ENCODE data around the gene COBL.

COBL gene

DNA sequence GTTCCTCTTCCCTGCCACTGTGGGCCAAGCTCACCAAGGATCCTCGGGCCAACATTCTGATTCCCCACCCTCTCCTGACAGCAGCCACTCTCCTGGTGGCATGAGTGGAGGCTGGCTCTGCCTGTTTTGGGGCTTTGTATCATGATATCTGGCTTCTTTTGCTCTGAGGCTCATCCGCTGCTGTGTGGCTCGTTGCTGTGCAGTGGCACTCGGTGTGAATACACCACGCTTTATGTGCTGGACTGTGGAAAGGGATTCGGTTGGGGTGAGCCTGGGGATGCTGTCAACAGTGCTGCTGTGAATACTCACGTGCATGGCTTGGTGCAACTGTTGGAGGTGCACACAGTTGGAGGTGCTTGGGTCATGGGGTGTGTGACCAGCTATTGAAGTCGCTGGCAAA lies 208.5 kb downstream of the COBL start:
- H3K4me3 ChIP-seq (replicated peaks; ENCODE audit: low read depth, low read length): no peak overlapping the region
- DNase-seq (ENCODE audit: extremely low read depth, low read depth): no peak
- TF ChIP-seq CTCF (IDR thresholded peaks at IDR 0.05; ENCODE audit: low read depth, low read length, missing control alignments): no peak

DNA sequence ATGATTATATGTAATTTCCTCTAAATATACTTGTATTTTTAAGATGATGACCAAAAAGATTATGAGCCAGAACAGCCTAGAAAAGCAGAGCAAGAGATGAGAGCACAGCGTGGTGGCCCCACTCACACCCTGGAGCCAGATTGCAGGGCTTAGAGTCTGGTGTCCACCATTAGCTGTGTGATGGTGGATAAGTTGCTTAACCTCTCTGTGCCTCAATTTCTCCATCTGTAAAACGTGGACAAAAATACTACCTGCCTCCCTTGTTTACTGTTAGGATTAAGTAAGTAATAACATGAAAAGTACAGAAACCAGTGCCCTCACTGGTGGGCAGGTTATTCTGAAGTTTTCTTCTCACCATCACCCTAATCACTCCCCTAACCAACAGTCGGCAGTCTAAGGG lies 212.3 kb downstream of the COBL start:
- no peak for DNase-seq (ENCODE audit: extremely low read depth, low read depth)
- no peak overlapping the region for H3K4me3 ChIP-seq (replicated peaks; ENCODE audit: low read depth, low read length)
- TF ChIP-seq CTCF (IDR thresholded peaks at IDR 0.05; ENCODE audit: low read depth, low read length, missing control alignments): no peak

GRCh38 chr7:51103718-51104117 lies 212.9 kb downstream of the COBL start:
- no peak for TF ChIP-seq CTCF (IDR thresholded peaks at IDR 0.05; ENCODE audit: low read depth, low read length, missing control alignments)
- DNase-seq (ENCODE audit: extremely low read depth, low read depth): no peak
- no peak overlapping the region for H3K4me3 ChIP-seq (replicated peaks; ENCODE audit: low read depth, low read length)

GRCh38 chr7:51102828-51103227 lies 213.8 kb downstream of the COBL start:
- DNase-seq (ENCODE audit: extremely low read depth, low read depth): no peak
- no peak for TF ChIP-seq CTCF (IDR thresholded peaks at IDR 0.05; ENCODE audit: low read depth, low read length, missing control alignments)
- H3K4me3 ChIP-seq (replicated peaks; ENCODE audit: low read depth, low read length): no peak overlapping the region

- TF ChIP-seq CTCF (IDR thresholded peaks at IDR 0.05; ENCODE audit: low read depth, low read length, missing control alignments): no peak
- no peak overlapping the region for H3K4me3 ChIP-seq (replicated peaks; ENCODE audit: low read depth, low read length)
- no peak for DNase-seq (ENCODE audit: extremely low read depth, low read depth)
Observed at GRCh38 chr7:51101111-51101757, 215.4 kb downstream of the COBL start.

GRCh38 chr7:51090411-51090810 lies 226.2 kb downstream of the COBL start:
- no peak overlapping the region for H3K4me3 ChIP-seq (replicated peaks; ENCODE audit: low read depth, low read length)
- TF ChIP-seq CTCF (IDR thresholded peaks at IDR 0.05; ENCODE audit: low read depth, low read length, missing control alignments): no peak
- no peak for DNase-seq (ENCODE audit: extremely low read depth, low read depth)

All from HFF-Myc (cell line).